ENCODE measurements around the gene ZNF777.
"Not testable (repeated sequence)": the region's sequence is repeated elsewhere in the genome, so short reads cannot be mapped to it uniquely, and the experiment has no call there.

Gene ZNF777
- 12.7 to 23.4 (median 15.2) reads per million in 3 experiments for total RNA-seq

GRCh38 chr7:149460493-149461277, at the start of gene ZNF777:
Gene ZNF777 (minus strand): TSS chr7:149461062. CDS start chr7:149456022, 5,040 bp downstream.
- peak; percentile 79 for DNase-seq

- DNase-seq: no peak
These were observed 49.4 kb upstream of the ZNF777 start for GRCh38 chr7:149510248-149510647.

GRCh38 chr7:149509774-149510173, 48.9 kb upstream of the ZNF777 start:
- DNase-seq: no peak

- no peak for DNase-seq
These were observed 44.7 kb upstream of the ZNF777 start for GRCh38 chr7:149505551-149505950.

- no peak for DNase-seq
These were observed 40.8 kb upstream of the ZNF777 start for GRCh38 chr7:149501651-149502050.

- DNase-seq: no peak
These were observed 40.0 kb upstream of the ZNF777 start for GRCh38 chr7:149500910-149501309.

- no peak for DNase-seq
These were observed 39.3 kb upstream of the ZNF777 start for GRCh38 chr7:149500201-149500600.

- no peak for DNase-seq
These were observed 37.9 kb upstream of the ZNF777 start for GRCh38 chr7:149498811-149499210.

GRCh38 chr7:149497467-149498261, 36.8 kb upstream of the ZNF777 start, which contains the start of gene ZNF746:
Gene ZNF746 (minus strand): TSS chr7:149497809. CDS start chr7:149497536, 273 bp downstream.
- DNase-seq: peak; percentile 75

- DNase-seq: peak; percentile 33
These were observed 36.0 kb upstream of the ZNF777 start for GRCh38 chr7:149496642-149497391.

- DNase-seq: no peak
These were observed 35.2 kb upstream of the ZNF777 start for GRCh38 chr7:149495785-149496641.

GRCh38 chr7:149494738-149495368, 34.0 kb upstream of the ZNF777 start:
- no peak for DNase-seq

- DNase-seq: not testable (repeated sequence)
These were observed 33.1 kb upstream of the ZNF777 start for GRCh38 chr7:149493975-149494374.

- DNase-seq: no peak
These were observed 32.5 kb upstream of the ZNF777 start for GRCh38 chr7:149493366-149493765.

GRCh38 chr7:149490083-149490760, 29.4 kb upstream of the ZNF777 start:
- DNase-seq: no peak

GRCh38 chr7:149489391-149490024, 28.6 kb upstream of the ZNF777 start:
- no peak for DNase-seq

- DNase-seq: no peak
These were observed 18.7 kb upstream of the ZNF777 start for GRCh38 chr7:149479568-149479967.

GRCh38 chr7:149478754-149479153, 17.9 kb upstream of the ZNF777 start:
- DNase-seq: no peak

GRCh38 chr7:149477494-149478443, 16.9 kb upstream of the ZNF777 start:
- DNase-seq: no peak

Data from central memory CD4-positive, alpha-beta T cell (primary cell).